ENCODE data around the gene SERPINE2.

- no peak for TF ChIP-seq CTCF (IDR thresholded peaks at IDR 0.05)
- TF ChIP-seq POLR2AphosphoS5 (IDR thresholded peaks at IDR 0.05): no peak
These were observed 97.4 kb downstream of the SERPINE2 start for GRCh38 chr2:223941579-223942277.

All from upper lobe of left lung (tissue), 4 donors.